Measurements from ENCODE around the gene KRT1.
"Not testable (repeated sequence)": the region's sequence is repeated elsewhere in the genome, so short reads cannot be mapped to it uniquely, and the experiment has no call there.

Gene KRT1

DNA sequence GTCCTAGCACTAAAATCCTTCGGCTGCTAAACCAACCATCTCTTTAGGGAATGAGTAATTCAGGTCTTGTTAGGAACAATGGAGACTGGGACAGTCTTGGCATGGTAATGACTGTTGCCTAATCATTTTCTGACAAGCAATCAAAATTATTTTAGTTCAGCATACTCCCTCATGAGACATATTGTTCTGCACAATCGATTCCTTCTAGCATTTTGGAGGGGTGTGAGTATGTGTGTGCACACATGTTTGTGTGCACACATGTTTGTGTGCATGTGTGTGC, 2.1 kb upstream of the KRT1 start:
- DNase-seq (ENCODE audit: low read depth), result no peak

DNA sequence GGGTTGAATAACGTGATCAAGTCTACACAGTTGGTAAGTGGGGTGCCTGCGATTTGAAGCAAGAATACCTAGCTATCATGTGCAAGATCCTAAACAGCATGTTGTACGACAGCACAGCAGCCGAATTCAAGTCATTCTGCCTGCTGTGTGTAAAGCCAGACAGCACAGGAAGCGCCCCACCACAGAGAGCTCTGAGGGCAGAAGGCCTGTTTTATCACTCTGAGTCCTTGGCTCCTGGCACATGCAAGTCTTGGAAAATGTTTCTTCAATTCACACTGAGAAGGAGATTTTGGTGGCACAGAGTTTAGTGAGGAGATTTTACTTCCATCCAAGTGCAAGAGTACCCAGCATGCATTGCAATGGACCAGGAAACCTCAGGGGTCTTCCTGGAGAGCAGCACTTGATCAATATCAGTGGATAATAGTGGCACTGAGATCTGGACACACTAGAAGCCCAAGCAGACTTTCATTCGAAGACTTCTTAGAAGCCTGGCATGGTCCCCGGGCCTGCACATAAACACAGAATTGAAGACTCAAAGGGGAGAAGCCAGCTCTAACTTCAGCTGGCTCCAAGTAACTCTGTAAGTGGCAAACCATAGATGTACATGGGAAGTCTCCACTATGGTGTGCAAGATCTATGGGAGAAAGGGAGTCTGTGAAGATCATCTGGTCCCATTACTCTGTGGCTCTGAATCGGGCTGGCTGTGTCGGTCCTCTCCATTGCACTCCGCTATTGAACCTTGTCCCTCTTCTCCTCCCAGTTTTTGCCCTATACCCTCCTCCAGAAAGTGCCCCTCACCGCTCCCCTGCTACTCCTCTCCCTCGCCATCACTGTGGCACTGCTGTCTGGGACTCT, 1.5 kb upstream of the KRT1 start:
- no peak for DNase-seq (ENCODE audit: low read depth)

DNA sequence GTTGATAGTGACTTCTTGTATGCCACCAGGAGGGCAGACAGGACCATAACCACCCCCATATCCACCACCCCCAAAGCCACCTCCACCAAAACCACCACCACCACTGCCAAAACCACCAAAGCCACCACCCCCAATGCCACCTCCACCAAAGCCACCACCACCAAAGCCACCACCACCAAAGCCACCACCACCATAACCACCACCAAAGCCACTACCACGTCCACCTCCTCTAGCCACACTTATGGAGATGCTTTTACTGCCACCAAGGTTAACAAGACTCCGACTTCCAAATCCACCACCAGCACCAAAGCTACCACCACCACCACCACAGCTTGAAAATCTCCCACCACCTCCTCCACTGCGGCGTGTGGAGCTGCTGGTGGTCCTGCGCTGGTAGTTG, 332 bp downstream of the KRT1 start:
- DNase-seq (ENCODE audit: low read depth), result no peak

DNA sequence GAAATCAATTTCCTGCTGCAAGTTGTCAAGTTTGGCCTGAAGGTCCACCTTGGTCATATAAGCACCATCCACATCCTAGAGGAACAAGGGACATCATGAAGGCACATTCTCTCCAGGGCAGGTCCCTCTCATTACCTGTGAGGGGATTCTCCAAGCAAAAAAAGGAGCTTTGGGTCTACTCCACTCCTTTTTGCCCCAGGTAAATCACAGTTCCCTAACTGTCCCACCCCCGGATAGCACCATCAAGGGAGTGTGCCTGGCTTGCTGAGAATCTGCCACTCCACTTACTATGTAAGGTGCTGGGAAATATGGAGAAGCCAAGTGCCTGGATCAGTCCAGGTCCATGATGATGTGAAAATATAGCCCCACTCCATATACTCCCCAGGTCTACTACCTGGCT, 2.5 kb downstream of the KRT1 start:
- no peak for DNase-seq (ENCODE audit: low read depth)

DNA sequence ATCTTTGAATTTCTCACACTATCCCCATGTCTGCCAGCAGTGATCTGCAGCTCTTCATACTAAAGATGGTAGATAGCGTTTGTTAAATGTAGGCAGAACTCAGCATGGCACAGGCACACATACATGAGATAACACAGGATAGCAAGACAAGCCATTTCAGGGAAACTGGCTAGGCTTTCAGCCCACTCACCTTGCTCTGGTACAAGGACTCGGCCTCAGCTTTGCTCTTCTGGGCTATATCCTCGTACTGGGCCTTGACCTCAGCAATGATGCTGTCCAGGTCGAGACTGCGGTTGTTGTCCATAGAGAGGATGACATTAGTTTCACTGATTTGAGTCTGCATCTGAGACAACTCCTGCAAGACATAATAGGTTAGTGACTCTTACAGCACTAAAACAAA, 3.1 kb downstream of the KRT1 start:
- DNase-seq (ENCODE audit: low read depth), result no peak

DNA sequence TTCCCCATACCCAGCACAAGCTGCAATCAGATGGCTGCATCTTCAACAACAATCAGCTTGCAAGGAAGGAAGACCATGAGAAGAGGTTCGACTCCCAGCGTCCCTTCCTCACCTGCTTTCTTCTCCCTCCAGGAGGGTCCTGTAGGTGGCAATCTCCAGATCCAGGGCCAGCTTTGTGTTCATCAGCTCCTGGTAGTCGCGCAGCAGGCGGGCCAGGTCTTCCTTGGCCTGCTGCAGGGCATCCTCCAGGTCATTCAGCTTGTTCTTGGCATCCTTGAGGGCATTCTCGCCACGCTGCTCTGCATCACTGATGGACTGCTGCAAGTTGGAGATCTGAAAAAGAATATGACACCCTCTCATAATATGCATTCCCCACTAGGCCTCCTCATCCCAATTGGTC, 4.0 kb downstream of the KRT1 start:
- DNase-seq (ENCODE audit: low read depth), result no peak

DNA sequence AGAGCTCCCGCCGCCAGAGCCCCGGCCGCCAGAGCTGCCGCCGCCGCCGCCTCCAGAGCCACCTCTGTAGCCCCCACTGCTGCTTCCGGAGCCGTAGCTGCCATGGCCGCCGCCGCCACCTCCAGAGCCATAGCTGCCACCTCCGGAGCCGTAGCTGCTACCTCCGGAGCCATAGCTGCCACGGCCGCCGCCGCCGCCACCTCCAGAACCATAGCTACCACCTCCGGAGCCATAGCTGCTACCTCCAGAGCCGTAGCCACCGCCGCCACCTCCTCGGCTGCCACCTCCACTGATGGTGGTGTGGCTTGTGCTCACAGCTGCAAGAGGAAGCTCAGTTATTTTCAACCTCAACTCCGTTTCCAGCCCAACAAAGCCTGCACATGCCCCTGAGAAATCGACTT, 4.9 kb downstream of the KRT1 start:
- DNase-seq (ENCODE audit: low read depth), result no peak

DNA sequence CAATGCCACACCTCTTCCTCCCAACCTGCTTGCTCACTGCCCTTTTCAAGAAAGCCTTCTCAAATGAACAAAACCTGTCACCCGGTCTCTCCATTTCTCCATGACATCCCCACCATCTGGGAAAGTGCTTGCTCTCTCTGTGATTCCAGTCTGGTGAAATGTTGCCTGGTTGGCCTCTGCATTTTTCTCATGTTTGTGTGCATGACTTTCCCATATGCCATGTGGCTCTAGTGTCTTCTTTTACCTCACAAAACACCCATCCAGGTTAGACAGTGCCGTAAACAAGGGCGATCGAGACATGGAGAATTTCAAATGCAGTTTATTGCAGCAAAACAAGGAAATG, 5.8 kb downstream of the KRT1 start:
- no peak for DNase-seq (ENCODE audit: low read depth)

DNA sequence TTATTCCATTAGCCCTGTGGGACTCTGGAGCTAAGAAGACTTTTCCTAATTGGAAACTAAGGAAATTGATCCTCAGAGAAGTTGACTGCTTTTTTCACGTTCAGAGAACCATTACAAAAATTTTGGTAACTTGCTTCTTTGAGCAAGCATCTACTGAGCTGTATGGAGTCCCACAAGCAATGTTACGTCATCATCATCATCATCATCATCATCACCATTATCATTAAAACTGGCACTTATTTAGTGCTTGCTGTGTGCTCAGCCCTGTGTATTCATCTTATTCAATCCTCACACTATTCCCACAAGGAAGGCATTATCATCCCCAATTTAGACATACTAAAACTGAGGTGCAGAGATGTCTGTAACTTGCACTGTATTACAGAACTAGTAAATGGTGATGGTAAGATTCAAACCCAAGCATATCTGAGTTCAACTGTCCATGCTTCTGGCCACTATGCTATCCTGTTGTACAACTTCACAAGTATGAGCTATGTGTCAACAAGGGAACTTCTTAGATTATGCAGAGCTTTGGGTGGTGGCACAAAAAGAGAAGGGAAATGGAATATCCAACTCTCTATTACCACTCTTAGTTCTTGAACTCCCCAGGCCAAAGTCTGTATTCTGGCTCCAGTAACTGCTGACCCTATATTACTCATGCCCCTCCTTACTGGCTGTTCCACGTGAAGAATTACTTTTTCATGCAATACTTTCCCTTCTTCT, 6.3 kb downstream of the KRT1 start:
- no peak for DNase-seq (ENCODE audit: low read depth)

DNA sequence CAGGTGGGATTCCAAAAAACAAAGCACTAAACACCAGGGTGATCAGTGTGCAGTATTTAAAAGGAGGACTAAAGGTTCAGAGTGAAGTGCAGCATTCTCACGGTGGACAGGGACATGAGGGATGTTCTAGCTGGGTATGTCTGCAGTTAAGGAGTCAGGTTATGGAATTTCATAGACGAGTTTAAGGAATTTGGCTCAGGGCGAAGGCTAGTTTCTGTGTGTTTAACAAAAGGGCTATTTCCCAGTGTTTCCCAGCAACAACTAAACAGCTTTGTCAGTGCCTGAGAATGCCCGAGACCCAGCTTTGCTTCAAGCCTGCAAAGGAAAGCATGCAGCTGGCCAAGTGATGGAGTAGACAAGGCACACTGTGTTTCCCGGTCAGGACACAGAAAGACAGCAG, 7.0 kb downstream of the KRT1 start:
- no peak for DNase-seq (ENCODE audit: low read depth)

DNA sequence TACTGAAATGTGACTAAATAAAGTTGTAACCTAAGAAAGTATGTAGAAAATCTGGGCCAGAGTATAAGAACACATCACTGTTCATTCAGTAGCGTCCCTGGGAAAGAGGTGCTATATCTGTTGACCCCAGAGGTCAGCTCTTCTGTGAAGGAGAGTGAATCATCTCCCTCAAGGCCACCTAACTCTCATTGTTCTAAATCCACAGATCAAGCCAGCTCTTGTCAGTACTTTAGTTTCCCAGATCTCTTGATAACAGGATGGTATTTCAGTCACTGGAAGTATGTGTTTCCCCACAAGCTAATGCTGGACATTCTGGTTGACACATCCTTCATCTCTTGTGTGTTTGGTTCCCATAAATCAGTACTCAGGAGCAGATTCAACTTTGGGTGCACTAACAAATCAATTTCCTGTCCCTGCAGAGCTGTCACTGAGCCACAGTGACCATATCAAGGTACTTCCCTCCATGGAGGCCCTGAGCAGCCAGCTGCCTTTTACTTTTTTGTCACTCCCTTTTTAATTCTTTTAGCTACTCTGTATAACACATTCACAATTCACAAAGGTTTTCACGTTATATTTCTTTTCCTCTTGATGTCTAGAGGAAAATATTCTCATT, 7.8 kb downstream of the KRT1 start:
- DNase-seq (ENCODE audit: low read depth), result no peak

DNA sequence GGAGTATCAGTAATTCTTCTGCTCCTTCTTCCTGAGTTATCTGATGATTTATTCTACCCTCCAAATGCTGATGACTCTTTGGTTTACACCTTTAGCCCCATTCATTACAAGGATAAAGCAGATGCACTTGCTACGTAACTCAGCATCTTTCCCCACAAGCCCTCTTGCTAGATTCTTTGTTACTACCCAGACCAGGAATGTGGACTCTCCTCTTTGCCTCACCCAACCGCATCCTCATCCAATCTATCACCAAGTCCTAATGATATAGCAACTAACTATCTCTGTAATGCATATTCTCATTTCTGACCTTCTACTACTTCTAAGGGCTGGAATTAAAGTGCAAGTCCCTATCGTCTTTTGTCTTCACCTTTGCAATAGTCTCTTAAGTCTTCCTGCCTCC, 9.2 kb downstream of the KRT1 start:
- DNase-seq (ENCODE audit: low read depth), result no peak

DNA sequence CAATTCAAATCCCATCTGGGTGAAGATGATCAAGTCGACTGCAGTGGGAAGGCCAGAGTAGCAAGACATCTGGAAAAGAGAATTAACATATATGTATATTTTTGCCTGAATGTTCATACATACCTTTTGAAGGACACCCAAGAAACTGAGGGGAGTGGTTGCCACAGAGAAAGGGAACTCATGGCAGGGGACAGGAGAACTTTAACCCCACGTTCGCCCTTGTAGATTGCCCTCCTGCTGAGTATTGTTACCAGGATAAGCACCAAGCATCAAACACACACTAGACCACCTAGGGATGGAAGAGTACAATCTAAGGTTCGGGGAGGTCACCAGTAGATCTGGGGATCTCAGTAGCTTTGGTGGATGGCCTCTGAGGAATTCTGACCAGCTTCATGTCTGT, 9.7 kb downstream of the KRT1 start:
- no peak for DNase-seq (ENCODE audit: low read depth)

DNA sequence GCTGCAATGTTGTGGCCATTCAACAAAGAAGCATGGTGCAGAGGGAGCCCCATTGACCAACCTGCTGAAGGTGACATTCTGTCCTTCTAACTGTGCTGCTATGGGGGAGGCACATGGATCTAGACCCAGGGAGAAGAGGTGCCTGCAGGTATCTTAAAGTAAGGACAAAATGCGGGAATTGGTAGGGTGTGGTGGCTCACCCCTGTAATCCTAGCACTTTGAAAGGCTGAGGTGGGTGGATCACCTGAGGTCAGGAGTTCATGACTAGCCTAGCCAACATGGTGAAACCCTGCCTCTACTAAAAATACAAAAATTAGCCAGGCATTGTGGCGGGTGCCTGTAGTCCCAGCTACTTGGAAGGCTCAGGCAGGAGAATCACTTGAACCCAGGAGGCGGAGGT, 10.3 kb downstream of the KRT1 start:
- not testable (repeated sequence) for DNase-seq (ENCODE audit: low read depth)

DNA sequence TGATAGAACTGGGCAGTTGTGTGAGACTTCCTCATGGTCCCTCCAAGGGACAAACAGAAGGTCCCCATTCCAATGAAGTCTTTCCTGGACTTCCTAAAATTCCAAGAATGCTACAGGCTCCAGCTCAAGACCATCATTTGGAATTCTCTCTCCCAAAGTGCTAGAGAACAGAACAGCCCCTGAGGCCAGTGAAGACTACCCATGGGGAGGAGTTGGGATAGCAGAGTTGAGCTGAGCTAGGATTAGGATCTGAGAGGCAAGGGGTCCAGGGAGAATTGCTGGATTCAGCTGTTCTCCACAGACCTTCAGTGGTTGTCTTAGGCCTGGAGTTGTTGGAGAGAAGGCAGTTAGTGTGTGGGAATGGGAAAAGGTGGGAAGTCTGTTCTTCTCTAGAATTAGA, 10.8 kb downstream of the KRT1 start:
- no peak for DNase-seq (ENCODE audit: low read depth)

DNA sequence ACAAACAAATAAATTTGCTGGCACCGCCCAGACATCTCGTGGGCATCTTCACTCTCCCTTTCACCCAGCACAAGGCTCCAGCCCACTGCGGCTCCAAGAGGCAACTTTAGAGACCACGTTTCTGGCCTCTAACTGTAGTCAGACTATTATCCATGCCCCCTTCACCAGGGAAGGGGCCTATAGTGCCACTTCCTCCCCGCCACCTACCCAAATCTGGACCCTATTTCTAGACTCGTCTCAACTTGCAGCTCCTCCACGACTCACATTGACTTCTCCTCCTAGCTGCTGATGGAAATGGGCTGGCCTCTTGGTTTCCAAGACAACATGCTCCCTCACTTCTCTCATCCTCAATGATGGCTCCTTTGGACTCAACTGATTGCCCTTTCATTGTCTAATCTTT, 12.3 kb downstream of the KRT1 start:
- DNase-seq (ENCODE audit: low read depth), result no peak

DNA sequence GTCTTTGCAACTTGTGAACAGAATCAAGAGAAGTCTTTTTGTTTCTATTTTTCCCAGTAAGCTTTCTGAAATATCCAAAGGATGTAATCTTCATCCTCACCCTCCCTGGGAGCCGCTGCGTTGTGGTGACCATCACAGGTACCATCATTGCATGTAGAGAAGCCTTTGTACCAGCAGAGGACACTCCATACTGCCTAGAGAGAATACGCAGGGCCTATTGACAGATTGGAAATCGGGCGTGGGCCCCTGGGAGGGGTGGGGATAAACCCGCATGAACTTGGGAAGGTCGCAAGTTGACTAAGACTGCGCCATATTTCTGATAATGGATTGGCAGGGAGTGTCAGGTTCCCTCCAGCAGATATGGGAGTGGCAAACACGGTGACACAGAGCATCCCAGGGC, 12.7 kb downstream of the KRT1 start:
- DNase-seq (ENCODE audit: low read depth), result no peak

DNA sequence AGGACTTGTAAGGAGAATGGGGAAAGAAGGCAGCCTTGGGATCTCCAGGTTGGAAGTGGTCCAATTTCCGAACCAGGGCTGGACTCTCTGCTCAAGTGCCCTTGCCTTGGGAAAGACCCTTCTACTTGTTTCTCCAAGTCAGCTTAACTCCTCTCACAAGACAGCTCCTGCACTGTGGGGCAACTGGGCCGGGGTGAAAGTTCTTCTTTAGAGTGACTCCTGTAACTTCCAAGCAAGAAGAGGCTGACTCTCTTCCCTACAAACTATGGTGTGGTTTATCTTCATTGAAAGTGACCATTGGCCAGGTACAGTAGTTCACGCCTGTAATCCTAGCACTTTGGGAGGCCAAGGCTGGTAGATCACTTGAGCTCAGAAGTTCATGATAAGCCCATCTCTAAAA, 13.7 kb downstream of the KRT1 start:
- no peak for DNase-seq (ENCODE audit: low read depth)

DNA sequence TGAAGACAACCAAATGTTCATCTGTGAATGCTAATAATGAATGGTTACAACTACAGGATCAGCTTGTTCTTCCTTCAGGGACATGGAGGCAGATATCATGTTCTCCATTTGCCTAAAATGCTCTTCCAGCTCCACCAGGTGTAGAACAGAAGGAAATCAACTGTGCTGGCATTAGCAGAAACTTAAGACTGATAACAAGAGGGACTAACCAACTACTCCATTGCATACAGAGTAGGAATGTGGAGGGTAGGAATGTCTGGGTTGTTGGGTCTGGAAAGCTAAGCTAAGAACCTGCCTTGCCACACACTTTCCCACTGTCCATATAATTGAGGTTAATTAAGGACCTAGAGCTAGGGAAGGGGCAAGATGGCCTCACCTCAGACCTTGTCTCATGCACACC, 16.8 kb downstream of the KRT1 start:
- DNase-seq (ENCODE audit: low read depth), result no peak

DNA sequence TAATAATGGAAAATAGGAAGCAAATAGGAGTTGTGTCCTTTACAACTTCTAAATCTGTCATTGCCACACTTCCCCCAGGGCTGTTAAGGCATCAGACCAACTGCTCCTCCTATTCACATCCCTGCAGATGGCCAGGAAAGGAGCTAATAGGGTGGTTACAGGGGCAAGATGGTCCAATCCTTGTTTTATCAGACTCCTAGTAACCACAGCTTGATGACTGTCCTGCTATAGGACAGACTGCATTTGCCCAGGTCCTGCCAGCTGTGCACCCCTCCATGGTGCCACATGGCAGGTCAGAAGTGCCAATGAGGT, 17.3 kb downstream of the KRT1 start:
- DNase-seq (ENCODE audit: low read depth), result no peak

DNA sequence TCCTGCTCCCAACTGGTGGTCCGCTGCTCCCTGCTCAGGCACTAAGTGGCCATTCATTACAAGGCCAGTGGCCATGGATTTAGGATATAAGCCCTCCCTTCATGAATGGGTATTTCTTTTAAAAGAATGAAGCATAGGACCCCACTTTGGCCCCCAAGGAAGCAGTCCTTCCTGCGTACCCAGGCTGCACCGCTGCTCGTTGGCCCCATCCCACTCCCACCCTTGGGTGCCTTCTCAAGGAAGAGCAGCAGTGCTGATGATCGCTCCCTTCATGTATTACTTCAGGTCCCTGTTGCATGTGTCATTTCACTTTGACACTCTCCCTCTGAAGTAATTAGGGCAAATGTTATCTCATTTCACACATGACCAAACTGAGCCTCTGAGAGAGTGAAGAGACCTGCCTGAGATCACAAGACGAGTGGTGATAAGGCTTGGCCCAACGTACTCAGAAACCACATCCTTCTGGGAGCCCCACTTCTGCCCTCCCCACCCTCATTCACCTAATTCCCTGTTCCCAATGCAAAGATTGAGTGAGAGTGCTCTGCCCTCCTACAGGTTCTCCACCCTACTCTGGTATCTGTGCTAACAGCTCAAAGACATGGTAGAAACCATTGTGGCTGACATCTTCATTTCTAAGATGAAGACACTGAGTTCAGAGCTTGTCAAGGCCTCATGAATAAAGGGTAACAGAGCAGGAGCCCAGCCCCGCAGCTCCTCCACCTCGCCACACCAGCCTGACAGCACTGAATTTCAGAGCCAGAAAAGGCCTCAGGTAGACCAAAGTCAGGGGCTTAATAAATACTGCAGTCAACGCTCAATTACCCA, 17.9 kb downstream of the KRT1 start:
- no peak for DNase-seq (ENCODE audit: low read depth)

DNA sequence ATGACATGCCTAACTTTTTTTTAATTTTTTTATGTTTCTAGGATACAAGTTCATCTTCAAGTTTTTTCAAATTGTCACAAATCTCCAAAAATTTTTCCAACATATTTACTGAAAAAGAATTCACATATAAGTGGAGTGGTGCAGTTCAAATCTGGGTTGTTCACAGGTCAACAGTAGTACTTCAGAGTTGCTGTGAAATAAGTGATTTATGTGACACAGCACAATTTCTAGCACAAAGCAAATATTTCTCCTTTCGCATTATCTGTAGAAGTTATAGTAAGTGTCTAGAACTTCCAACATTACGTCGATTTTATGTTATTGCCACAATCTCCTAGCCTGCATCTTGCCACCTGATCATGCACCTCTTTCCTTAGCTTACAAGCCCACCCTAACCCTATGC, 18.5 kb downstream of the KRT1 start:
- no peak for DNase-seq (ENCODE audit: low read depth)

DNA sequence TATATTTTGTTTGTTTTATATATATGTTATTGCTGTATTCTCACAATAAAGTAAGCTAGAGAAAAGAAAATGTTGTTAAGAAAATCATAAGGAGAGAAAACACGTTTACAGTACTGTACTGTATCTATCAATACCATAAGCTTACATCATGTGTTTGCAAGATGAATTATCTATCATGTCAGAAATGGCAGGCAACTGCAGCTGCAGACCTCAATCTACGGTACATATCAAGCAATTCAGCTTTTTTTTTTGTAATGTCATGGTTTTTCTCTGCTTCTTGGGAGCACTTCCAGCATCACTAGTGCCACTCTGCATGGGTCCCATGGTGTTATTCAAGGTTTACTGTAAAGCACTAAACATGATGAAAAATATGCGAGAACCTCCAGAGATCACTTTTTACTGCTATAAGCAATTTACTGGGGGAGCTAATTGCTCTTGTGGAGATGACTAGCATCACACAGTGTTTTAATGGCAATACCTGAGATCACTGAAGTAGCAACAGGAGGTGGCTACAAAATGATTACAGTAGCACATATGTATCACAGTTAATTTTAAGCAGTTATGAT, 19.2 kb downstream of the KRT1 start:
- no peak for DNase-seq (ENCODE audit: low read depth)

Measured in fibroblast of the conjunctiva (primary cell).